ENCODE data around the gene KCP. TPM values are rescaled to one million over a fixed set of nuclear protein-coding genes. Genes with fewer than 3 reads are reported as not detected.

Gene KCP
- total RNA-seq, 1 experiment from 2014 or later, result 0.50 TPM

- Histone ChIP-seq H3K4me3 (ENCODE audit: low read depth, low read length) (peak overlapping the region; percentile 93), H3K4me1 (peaks cover 8% of the 10 kb centered on the region; the same call in 1 of the 2 replicates), H3K9me3 (no peaks in the 10 kb centered on the region), H3K27me3 (replicated peaks; ENCODE audit: control insufficient read depth, insufficient read depth, low read length) (no peaks in the 10 kb centered on the region), H3K36me3 (ENCODE audit: control insufficient read depth, insufficient read depth, low read length) (no peaks in the 10 kb centered on the region; the same call in none of the 2 replicates)
- Mint-ChIP-seq H3K27me3 (ENCODE audit: insufficient read depth, unreplicated experiment) (no peaks in the 10 kb centered on the region), H3K9me3 (ENCODE audit: unreplicated experiment) (no peaks in the 10 kb centered on the region), H3K36me3 (ENCODE audit: insufficient read depth, unreplicated experiment) (peaks cover 32% of the 10 kb centered on the region), H3K27ac (ENCODE audit: unreplicated experiment) (peak overlapping the region; percentile 87), H3K4me1 (ENCODE audit: low read depth, unreplicated experiment) (peaks cover 9% of the 10 kb centered on the region), H3K4me3 (ENCODE audit: unreplicated experiment) (peak overlapping the region; percentile 84)
- no TSS peak for BruUV-seq (replicated peaks)
- DNase-seq, result no peak
- intact Hi-C loops (cut with micrococcal nuclease; ENCODE audit: unreplicated experiment), result loop anchor here (2.0 kb wide), 1 partner anchor 31 kb away; the partner anchor contains the start of gene FLNC
- ChIA-PET CTCF (interaction anchor here (0.7 to 2.7 kb wide), 11 partner anchors 12 to 431 kb away, joined by 3 to 33 read pairs (median 3); no protein-coding TSS in a partner anchor), POLR2A (no interaction called here)
- no peak for TF ChIP-seq CTCF (IDR thresholded peaks at IDR 0.05; ENCODE audit: insufficient read depth in 1 of 2, low read depth in 1 of 2, low read length in 1 of 2, severe bottlenecking in 1 of 2, unreplicated experiment in 1 of 2)
Observed at GRCh38 chr7:128861957-128862570, 48.4 kb downstream of the KCP start.

DNA sequence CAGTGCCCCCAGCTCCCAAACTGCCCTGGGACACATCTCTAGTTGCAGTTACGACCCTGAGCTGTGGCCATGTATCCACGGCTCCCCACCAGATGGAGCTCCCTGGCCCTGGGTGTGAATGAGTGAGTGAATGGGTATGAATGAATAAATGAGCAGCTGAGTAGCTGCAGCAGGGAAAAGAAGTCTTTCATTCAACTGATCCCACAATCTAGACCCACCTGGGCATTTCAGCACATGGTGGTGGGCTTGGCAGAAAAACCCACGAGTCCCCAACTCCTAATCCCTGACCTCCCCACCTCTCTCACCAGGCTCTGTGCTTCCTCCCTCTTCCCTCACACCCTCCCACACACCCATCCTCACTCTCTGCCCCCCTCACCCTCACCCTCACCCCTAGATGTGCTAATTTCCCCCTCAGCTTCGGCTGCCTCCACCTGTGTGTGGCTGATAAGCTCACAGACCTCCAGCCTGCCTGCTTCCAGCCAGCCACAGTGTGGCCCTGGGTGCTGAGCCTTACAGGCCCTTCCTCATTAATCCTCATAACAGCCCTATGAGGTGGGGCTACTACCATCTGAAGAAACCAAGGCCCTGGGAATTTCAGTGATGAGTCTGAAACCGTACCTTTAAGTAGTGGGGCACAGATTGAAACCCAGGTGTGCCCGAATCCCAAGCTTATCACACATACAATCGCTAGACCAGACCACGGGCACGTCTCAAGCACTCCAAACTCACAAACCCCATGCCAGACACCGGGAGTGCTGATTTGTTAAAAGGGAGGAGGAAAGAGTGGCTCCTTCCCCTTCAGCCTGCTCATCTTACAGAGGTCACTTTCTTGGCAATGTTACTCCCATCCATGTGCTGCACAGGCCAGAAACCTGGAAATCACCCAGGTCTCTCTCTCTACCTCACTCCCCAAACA lies 50.1 kb downstream of the KCP start:
- BruUV-seq (replicated peaks), result no TSS peak
- no peaks in the 10 kb centered on the region; the same call in 1 of the 2 replicates for H3K36me3 ChIP-seq (ENCODE audit: control insufficient read depth, insufficient read depth, low read length)
- no peak overlapping the region for H3K4me3 ChIP-seq (ENCODE audit: low read depth, low read length)
- intact Hi-C loops (cut with micrococcal nuclease; ENCODE audit: unreplicated experiment), result no loop called here
- H3K36me3 Mint-ChIP-seq (ENCODE audit: insufficient read depth, unreplicated experiment), result peaks cover 39% of the 10 kb centered on the region
- H3K9me3 ChIP-seq, result no peaks in the 10 kb centered on the region
- no peak overlapping the region for H3K4me3 Mint-ChIP-seq (ENCODE audit: unreplicated experiment)
- no peaks in the 10 kb centered on the region for H3K27me3 Mint-ChIP-seq (ENCODE audit: insufficient read depth, unreplicated experiment)
- H3K9me3 Mint-ChIP-seq (ENCODE audit: unreplicated experiment), result no peaks in the 10 kb centered on the region
- peak in 1 of 2 experiments; percentile 40 for DNase-seq
- CTCF ChIA-PET, result interaction anchor here (0.6 to 1.5 kb wide), 5 partner anchors 8 to 964 kb away, joined by 3 to 10 read pairs (median 4); no protein-coding TSS in a partner anchor
- H3K4me1 Mint-ChIP-seq (ENCODE audit: low read depth, unreplicated experiment), result peaks cover 6% of the 10 kb centered on the region
- no peaks in the 10 kb centered on the region for H3K27me3 ChIP-seq (replicated peaks; ENCODE audit: control insufficient read depth, insufficient read depth, low read length)
- POLR2A ChIA-PET, result interaction anchor here (1.5 kb wide), 1 partner anchor 9 kb away, joined by 4 read pairs; no protein-coding TSS in a partner anchor
- H3K4me1 ChIP-seq, result peaks cover 8% of the 10 kb centered on the region; the same call in 1 of the 2 replicates
- TF ChIP-seq CTCF (IDR thresholded peaks at IDR 0.05; ENCODE audit: insufficient read depth in 1 of 2, low read depth in 1 of 2, low read length in 1 of 2, severe bottlenecking in 1 of 2, unreplicated experiment in 1 of 2), result no peak
- no peak overlapping the region for H3K27ac Mint-ChIP-seq (ENCODE audit: unreplicated experiment)

All from Caco-2 (cell line).